ENCODE results near the gene TTC19.

DNA sequence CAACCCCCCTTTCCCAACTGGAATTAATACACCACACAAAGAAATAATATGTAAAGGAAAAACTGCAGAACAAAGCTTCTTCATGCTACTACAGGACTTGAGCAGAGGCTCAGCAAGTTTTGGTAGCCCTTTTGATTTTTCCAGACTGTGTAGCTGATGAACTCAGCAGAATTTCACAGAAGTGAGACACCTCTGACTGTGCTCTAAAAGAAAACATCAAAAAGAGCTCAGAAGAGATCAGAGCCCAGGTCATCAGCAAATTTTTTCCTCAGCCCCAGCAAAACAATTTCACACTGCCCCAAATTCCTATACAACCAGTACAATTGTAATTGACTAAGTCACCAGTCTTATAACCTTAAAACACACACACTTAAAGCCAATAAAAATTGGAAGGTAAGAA, 38.0 kb downstream of the TTC19 start:
- no peak for TF ChIP-seq CTCF (IDR thresholded peaks at IDR 0.05)
- TF ChIP-seq SIN3A (IDR thresholded peaks at IDR 0.05; ENCODE audit: borderline replicate concordance, insufficient read depth, low read depth, low read length) = no peak
- no peak for TF ChIP-seq POLR2AphosphoS5 (IDR thresholded peaks at IDR 0.05; ENCODE audit: low read depth, low read length)

Data from Panc1 (cell line).